ENCODE results near the gene ZGPAT. TPM values are rescaled to one million over a fixed set of nuclear protein-coding genes. Genes with fewer than 3 reads are reported as not detected.
"Not testable (repeated sequence)": the region's sequence is repeated elsewhere in the genome, so short reads cannot be mapped to it uniquely, and the experiment has no call there.

The ZGPAT gene
- total and polyA plus RNA-seq, 9 of the 15 experiments (the other 6 are each of a cell fraction or from before 2014, with no cell fraction given) = 0.14 to 26.6 (median 7.4) TPM

GRCh38 chr20:63775096-63775978, 67.5 kb downstream of the ZGPAT start (continued):
- TF ChIP-seq, protein P1, sequence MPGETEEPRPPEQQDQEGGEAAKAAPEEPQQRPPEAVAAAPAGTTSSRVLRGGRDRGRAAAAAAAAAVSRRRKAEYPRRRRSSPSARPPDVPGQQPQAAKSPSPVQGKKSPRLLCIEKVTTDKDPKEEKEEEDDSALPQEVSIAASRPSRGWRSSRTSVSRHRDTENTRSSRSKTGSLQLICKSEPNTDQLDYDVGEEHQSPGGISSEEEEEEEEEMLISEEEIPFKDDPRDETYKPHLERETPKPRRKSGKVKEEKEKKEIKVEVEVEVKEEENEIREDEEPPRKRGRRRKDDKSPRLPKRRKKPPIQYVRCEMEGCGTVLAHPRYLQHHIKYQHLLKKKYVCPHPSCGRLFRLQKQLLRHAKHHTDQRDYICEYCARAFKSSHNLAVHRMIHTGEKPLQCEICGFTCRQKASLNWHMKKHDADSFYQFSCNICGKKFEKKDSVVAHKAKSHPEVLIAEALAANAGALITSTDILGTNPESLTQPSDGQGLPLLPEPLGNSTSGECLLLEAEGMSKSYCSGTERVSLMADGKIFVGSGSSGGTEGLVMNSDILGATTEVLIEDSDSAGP (CRISPR knock-in tag; IDR thresholded peaks at IDR 0.05) = no peak
- 0 out of 2 replicates have a peak, but pooled peaks have one; percentile 5 for TF ChIP-seq CREM (IDR thresholded peaks at IDR 0.05; ENCODE audit: low read depth)
- TF ChIP-seq, protein P2, sequence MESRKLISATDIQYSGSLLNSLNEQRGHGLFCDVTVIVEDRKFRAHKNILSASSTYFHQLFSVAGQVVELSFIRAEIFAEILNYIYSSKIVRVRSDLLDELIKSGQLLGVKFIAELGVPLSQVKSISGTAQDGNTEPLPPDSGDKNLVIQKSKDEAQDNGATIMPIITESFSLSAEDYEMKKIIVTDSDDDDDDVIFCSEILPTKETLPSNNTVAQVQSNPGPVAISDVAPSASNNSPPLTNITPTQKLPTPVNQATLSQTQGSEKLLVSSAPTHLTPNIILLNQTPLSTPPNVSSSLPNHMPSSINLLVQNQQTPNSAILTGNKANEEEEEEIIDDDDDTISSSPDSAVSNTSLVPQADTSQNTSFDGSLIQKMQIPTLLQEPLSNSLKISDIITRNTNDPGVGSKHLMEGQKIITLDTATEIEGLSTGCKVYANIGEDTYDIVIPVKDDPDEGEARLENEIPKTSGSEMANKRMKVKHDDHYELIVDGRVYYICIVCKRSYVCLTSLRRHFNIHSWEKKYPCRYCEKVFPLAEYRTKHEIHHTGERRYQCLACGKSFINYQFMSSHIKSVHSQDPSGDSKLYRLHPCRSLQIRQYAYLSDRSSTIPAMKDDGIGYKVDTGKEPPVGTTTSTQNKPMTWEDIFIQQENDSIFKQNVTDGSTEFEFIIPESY (CRISPR knock-in tag; IDR thresholded peaks at IDR 0.05) = peak; percentile 99
- peak in 1 of 2 experiments; percentile 45; a peak in 2 of 4 replicates for TF ChIP-seq RAD21 (CRISPR knock-in tag; conservative IDR thresholded peaks at IDR 0.05 in 1 of 2, IDR thresholded peaks at IDR 0.05 in 1 of 2)
- TF ChIP-seq RBFOX2 (IDR thresholded peaks at IDR 0.05; ENCODE audit: low read depth, low read length) = 0 out of 2 replicates have a peak, but pooled peaks have one; percentile 15
- no peak for TF ChIP-seq ARNT (IDR thresholded peaks at IDR 0.05)
- TF ChIP-seq ZFP36 (IDR thresholded peaks at IDR 0.05; ENCODE audit: low read depth, low read length, partially characterized antibody) = no peak
- TF ChIP-seq TARDBP (IDR thresholded peaks at IDR 0.05) = no peak

DNA sequence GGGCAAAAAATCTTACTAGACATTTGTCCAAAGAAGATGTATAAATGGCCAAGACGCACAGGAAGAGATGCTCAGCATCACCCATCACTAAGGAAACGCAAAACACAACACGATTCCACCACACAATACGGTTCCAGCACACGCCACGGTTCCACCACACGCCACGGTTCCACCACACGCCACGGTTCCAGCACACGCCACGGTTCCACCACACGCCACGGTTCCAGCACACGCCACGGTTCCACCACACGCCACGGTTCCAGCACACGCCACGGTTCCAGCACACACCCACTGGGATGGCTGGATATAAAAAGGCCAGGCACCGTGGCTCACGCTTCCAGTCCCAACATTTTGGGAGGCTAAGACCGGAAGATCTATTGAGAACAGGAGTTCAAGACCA, 69.0 kb downstream of the ZGPAT start:
- WGBS (ENCODE audit: insufficient coverage, low coverage, missing lambda C conversion rate) = 58% methylated on average over 16 of the region's 23 CpGs
- not testable (repeated sequence) for FAIRE-seq
- POLR2A ChIA-PET = interaction anchor here (0.7 to 1.5 kb wide), 2 partner anchors 9 to 13 kb away, joined by 3 to 4 read pairs; no protein-coding TSS in a partner anchor

More for the DNA sequence above, 69.0 kb downstream of the ZGPAT start:
- H3K79me2 ChIP-seq (ENCODE audit: control insufficient read depth, insufficient read depth, low read length); H2AFZ ChIP-seq (ENCODE audit: low read depth, low read length); intact Hi-C loops (cut with micrococcal nuclease); H4K20me1 ChIP-seq (replicated peaks; ENCODE audit: control insufficient read depth, insufficient read depth, low read length); H3K36me3 ChIP-seq (ENCODE audit: control insufficient read depth, insufficient read depth, low read length); H3K4me3 ChIP-seq; BruUV-seq (replicated peaks); CTCF ChIA-PET (ENCODE audit: low intra/inter-chr PET ratio); H3K27ac ChIP-seq (ENCODE audit: extremely low read depth, low read depth, low read length); H3K9ac ChIP-seq (ENCODE audit: insufficient read depth in 1 of 2, low read depth in 2 of 2, low read length in 2 of 2); H3K27me3 ChIP-seq (ENCODE audit: control insufficient read depth in 2 of 2, insufficient read depth in 2 of 2, low read length in 2 of 2); ATAC-seq; DNase-seq (ENCODE audit: extremely low read depth in 1 of 4, low spot score in 3 of 4); H3K9me1 ChIP-seq (ENCODE audit: control insufficient read depth, insufficient read depth, low read length); H3K9me3 ChIP-seq (replicated peaks; ENCODE audit: control insufficient read depth, insufficient read depth, low read depth, low read length); H3K4me2 ChIP-seq (ENCODE audit: insufficient read depth, low read length); in situ Hi-C loops (cut with MboI): not testable (repeated sequence)
- peaks cover 12 to 39% of the 10 kb centered on the region in 2 experiments; a peak in 4 of 5 replicates for H3K4me1 ChIP-seq (replicated peaks in 1 of 2; ENCODE audit: control insufficient read depth in 2 of 2, insufficient read depth in 2 of 2, low read length in 2 of 2)
